Activated CD8-positive, alpha-beta memory T cell treated with anti-CD3 and anti-CD28 coated beads for 36 hours (primary cell): ENCODE measurements around the gene KDM1B. TPM values are rescaled to one million over a fixed set of nuclear protein-coding genes. Genes with fewer than 3 reads are reported as not detected.

ENCODE experiments used
- CTCF ChIA-PET: fragments of 350-600 bp; sonication (Branson Sonifier 250); formaldehyde crosslinking; loops from one replicate; lab custom pipeline; 2021; ENCODE audit warnings: antibody characterized with exemption; lab: Charles Lee
- POLR2A ChIA-PET: fragments of 350-600 bp; sonication (Branson Sonifier 250); formaldehyde crosslinking; loops from one replicate; lab custom pipeline; 2021; ENCODE audit warnings: antibody characterized with exemption; lab: Charles Lee
- total RNA-seq, 2 experiments: library from RNA; stranded (reverse); gene quantifications; one replicate each; pipeline ENCODE4 v1.2.3, GENCODE V29; 2021

Gene KDM1B
- total RNA-seq, 2 experiments from 2014 or later = 13.7 TPM

DNA sequence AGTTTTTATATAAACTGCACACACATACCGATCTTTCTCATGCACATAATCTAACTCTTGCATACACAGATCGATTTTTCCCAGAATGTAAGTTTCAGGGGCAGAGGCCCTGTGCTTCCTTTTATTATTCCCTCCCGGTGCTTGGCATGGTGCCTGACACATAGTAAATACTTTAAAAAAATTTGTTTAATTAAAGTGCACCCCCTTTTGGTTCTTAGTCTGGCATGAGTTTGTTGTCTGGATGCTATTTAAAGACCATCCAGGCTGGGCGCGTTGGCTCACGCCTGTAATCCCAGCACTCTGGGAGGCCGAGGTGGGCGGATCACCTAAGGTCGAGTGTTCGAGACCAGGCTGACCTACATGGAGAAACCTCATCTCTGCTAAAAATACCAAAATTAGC lies 114.5 kb downstream of the KDM1B start:
- ChIA-PET CTCF (no interaction called here), POLR2A (no interaction called here)

- ChIA-PET CTCF (no interaction called here), POLR2A (no interaction called here)
Observed at GRCh38 chr6:18270216-18270615, 115.0 kb downstream of the KDM1B start.

Other genes with a start within 250 kb of the KDM1B start
- under 1 TPM; 0.17 to 0.19 TPM for gene KIF13A, start 167.8 kb upstream of the KDM1B start, total RNA-seq
- under 1 TPM; 0.23 to 0.38 TPM for gene NHLRC1, start 32.7 kb upstream of the KDM1B start, total RNA-seq
- gene TPMT, start 345 bp upstream of the KDM1B start, total RNA-seq = 10 to 100 TPM in 1 of 2 experiments, 1 to 10 TPM in 1; 9.9 to 10.0 TPM
- 100 to 1,000 TPM; 174 to 176 TPM for gene DEK, start 109.1 kb downstream of the KDM1B start, total RNA-seq
- under 1 TPM; 0.36 to 0.61 TPM for gene RNF144B, start 231.9 kb downstream of the KDM1B start, total RNA-seq